SKM-1 treated with dmso at 0.1 percent for 144 hours (cell line): ENCODE results near the gene ANKRD6.

Experiments used
- DNase-seq: peaks from one replicate; lab custom pipeline; 2025; ENCODE audit not compliant: unreplicated experiment; lab: John Stamatoyannopoulos, UW

Gene ANKRD6

GRCh38 chr6:89682991-89683390 lies 250.0 kb downstream of the ANKRD6 start:
- no peak for DNase-seq
